Peyer's patch (tissue), 4 donors: ENCODE results near the gene PCBP3. TPM values are rescaled to one million over a fixed set of nuclear protein-coding genes. Genes with fewer than 3 reads are reported as not detected.

ENCODE experiments used
- DNase-seq, 3 donors: peaks; one replicate each; pipeline ENCODE4 v3.0.0-alpha.2; 2017 to 2019
- H3K27ac ChIP-seq, 4 donors: fragments of 200-600 bp; sonication (generic); one replicate each; pipeline ENCODE4 v1.5.1; 2016 to 2019
- H3K27me3 ChIP-seq, 2 donors: fragments of 200-600 bp; sonication (generic); one replicate each; pipeline ENCODE4 v1.5.1; 2019
- H3K36me3 ChIP-seq, 3 donors: fragments of 200-600 bp; sonication (generic); one replicate each; pipeline ENCODE4 v1.5.1; 2016 to 2019
- H3K4me1 ChIP-seq, 4 donors: fragments of 200-600 bp; sonication (generic); one replicate each; pipeline ENCODE4 v1.5.1; 2016 to 2019
- H3K4me3 ChIP-seq, 4 donors: fragments of 200-600 bp; sonication (generic); 1 replicate in 3 of 4; 2 replicates in 1 of 4; pipeline ENCODE4 v1.5.1; 2016 to 2019; ENCODE audit warnings: mild to moderate bottlenecking in 1 of 4
- H3K9me3 ChIP-seq, 4 donors: fragments of 200-600 bp; sonication (generic); one replicate each; pipeline ENCODE4 v1.5.1; 2016 to 2019; ENCODE audit warnings: mild to moderate bottlenecking in 1 of 4
- CTCF ChIP-seq, 6 experiments: fragments of 450-650 bp in 4 of 6; fragments of 200-600 bp in 2 of 6; sonication (generic) in 1 of 6; IDR thresholded peaks; one replicate each; pipeline ENCODE4 v1.5.1; 2017 to 2019; ENCODE audit warnings: antibody characterized with exemption in 6 of 6, mild to moderate bottlenecking in 3 of 6, moderate library complexity in 1 of 6
- POLR2A ChIP-seq, 2 donors: fragments of 450-650 bp; IDR thresholded peaks; one replicate each; pipeline ENCODE4 v1.5.1; 2017; ENCODE audit warnings: antibody characterized with exemption in 2 of 2, mild to moderate bottlenecking in 2 of 2, moderate library complexity in 2 of 2
- total RNA-seq, 4 donors: library from RNA; depleted of rRNA; stranded (reverse); fragments of >200 nt; gene quantifications; one replicate each; pipeline ENCODE4 v1.1.0, GENCODE V29; 2016

The PCBP3 gene
- total RNA-seq, 4 donors from 2014 or later, result 1.1 to 6.0 (median 4.4) TPM; not detected in 1

GRCh38 chr21:45930231-45930760 lies 286.8 kb downstream of the PCBP3 start:
- H3K36me3 ChIP-seq, result no peaks in the 10 kb centered on the region
- H3K4me3 ChIP-seq, result no peak overlapping the region
- TF ChIP-seq POLR2A (IDR thresholded peaks at IDR 0.05) (no peak), CTCF (IDR thresholded peaks at IDR 0.05) (no peak)
- no peaks in the 10 kb centered on the region for H3K4me1 ChIP-seq
- H3K27me3 ChIP-seq, result no peaks in the 10 kb centered on the region
- DNase-seq, result no peak
- H3K27ac ChIP-seq, result no peak overlapping the region
- H3K9me3 ChIP-seq, result no peaks in the 10 kb centered on the region

GRCh38 chr21:45930792-45931191 lies 287.3 kb downstream of the PCBP3 start:
- H3K9me3 ChIP-seq, result no peaks in the 10 kb centered on the region
- DNase-seq, result no peak
- H3K4me1 ChIP-seq, result no peaks in the 10 kb centered on the region

GRCh38 chr21:45931397-45931969 lies 288.0 kb downstream of the PCBP3 start:
- TF ChIP-seq POLR2A (IDR thresholded peaks at IDR 0.05) (no peak), CTCF (IDR thresholded peaks at IDR 0.05) (no peak)
- Histone ChIP-seq H3K27ac (no peak overlapping the region), H3K27me3 (no peaks in the 10 kb centered on the region), H3K4me3 (no peak overlapping the region), H3K9me3 (no peaks in the 10 kb centered on the region), H3K4me1 (no peaks in the 10 kb centered on the region), H3K36me3 (no peaks in the 10 kb centered on the region)
- no peak for DNase-seq

More at GRCh38 chr21:45930792-45931191, 287.3 kb downstream of the PCBP3 start:
- no peaks in the 10 kb centered on the region for H3K36me3 ChIP-seq
- no peaks in the 10 kb centered on the region for H3K27me3 ChIP-seq
- no peak overlapping the region for H3K27ac ChIP-seq
- H3K4me3 ChIP-seq, result no peak overlapping the region
- TF ChIP-seq POLR2A (IDR thresholded peaks at IDR 0.05) (no peak), CTCF (IDR thresholded peaks at IDR 0.05) (no peak)

GRCh38 chr21:45932922-45933502 lies 289.5 kb downstream of the PCBP3 start:
- no peak for TF ChIP-seq POLR2A (IDR thresholded peaks at IDR 0.05)
- no peak for TF ChIP-seq CTCF (IDR thresholded peaks at IDR 0.05)
- Histone ChIP-seq H3K9me3 (no peaks in the 10 kb centered on the region), H3K4me3 (no peak overlapping the region), H3K36me3 (no peaks in the 10 kb centered on the region), H3K27me3 (no peaks in the 10 kb centered on the region), H3K4me1 (no peaks in the 10 kb centered on the region), H3K27ac (no peak overlapping the region)
- DNase-seq, result no peak

- TF ChIP-seq POLR2A (IDR thresholded peaks at IDR 0.05) (no peak), CTCF (IDR thresholded peaks at IDR 0.05) (no peak)
- Histone ChIP-seq H3K4me1 (no peaks in the 10 kb centered on the region), H3K36me3 (no peaks in the 10 kb centered on the region), H3K9me3 (no peaks in the 10 kb centered on the region), H3K4me3 (no peak overlapping the region), H3K27me3 (no peaks in the 10 kb centered on the region), H3K27ac (no peak overlapping the region)
- DNase-seq, result no peak
These were observed 290.6 kb downstream of the PCBP3 start for GRCh38 chr21:45934085-45934484.
